Measurements from ENCODE around the gene CD300E. TPM values are rescaled to one million over a fixed set of nuclear protein-coding genes. Genes with fewer than 3 reads are reported as not detected.

Gene CD300E
- total and polyA plus RNA-seq, 2 of the 4 experiments (the other 2 are of a cell fraction), result not detected

- H2BK15ac ChIP-seq (ENCODE audit: low read depth, low read length), result no peak overlapping the region
- 25% methylated on average over 2 of the region's 4 CpGs; no CpG with 5 or more reads in 1 of the 2 experiments for WGBS, 2 experiments (ENCODE audit: extremely low coverage in 2 of 2, insufficient read length in 1 of 2)
- ATAC-seq (ENCODE audit: low read depth) (no peak), DNase-seq (no peak)
- no peak overlapping the region for H3K27ac ChIP-seq (ENCODE audit: insufficient read depth, low read length)
- no peak overlapping the region for H3K4me3 ChIP-seq (ENCODE audit: insufficient read depth, low read depth, low read length)
- no peaks in the 10 kb centered on the region for H3K27me3 ChIP-seq (ENCODE audit: control insufficient read depth, insufficient read depth, low read length)
- H3K36me3 ChIP-seq (ENCODE audit: control insufficient read depth, insufficient read depth, low read length), result no peaks in the 10 kb centered on the region
- no TSS peak for BruUV-seq (replicated peaks)
- H4K91ac ChIP-seq (ENCODE audit: insufficient read depth, low read depth, low read length), result no peak overlapping the region
- H3K79me1 ChIP-seq (ENCODE audit: low read depth in 1 of 2, low read length in 2 of 2), result no peaks in the 10 kb centered on the region
- no peaks in the 10 kb centered on the region for H4K20me1 ChIP-seq (ENCODE audit: insufficient read depth, low read length)
- dilution Hi-C loops (cut with HindIII; ENCODE audit: low sequenced_read_pairs, unreplicated experiment), result no loop called here
- no peak overlapping the region for H3K4ac ChIP-seq (ENCODE audit: low read depth, low read length)
- no peak overlapping the region for H2BK20ac ChIP-seq (ENCODE audit: low read depth, low read length)
- H3K56ac ChIP-seq (ENCODE audit: extremely low read depth, insufficient read depth, low read length), result no peak overlapping the region
- H2AFZ ChIP-seq (replicated peaks; ENCODE audit: low read length, poor library complexity), result no peak overlapping the region
- no peak overlapping the region for H2BK5ac ChIP-seq (ENCODE audit: low read depth, low read length, poor library complexity, severe bottlenecking)
- no peak overlapping the region for H4K8ac ChIP-seq (ENCODE audit: low read depth in 2 of 2, low read length in 2 of 2)
- no peak overlapping the region for H2AK9ac ChIP-seq (replicated peaks; ENCODE audit: low read depth, low read length, poor library complexity)
- ChIA-PET POLR2A (ENCODE audit: unreplicated experiment) (no interaction called here), CTCF (no interaction called here)
- intact Hi-C loops (cut with micrococcal nuclease), result no loop called here
- no peak overlapping the region for H3K18ac ChIP-seq (ENCODE audit: low read depth, low read length)
- no peak overlapping the region for H3K9ac ChIP-seq (ENCODE audit: low read depth, low read length)
- H3K23ac ChIP-seq (ENCODE audit: low read depth, low read length), result no peak overlapping the region
- TF ChIP-seq NFE2L2 (IDR thresholded peaks at IDR 0.05; ENCODE audit: low read depth, low read length) (no peak), USF2 (IDR thresholded peaks at IDR 0.05; ENCODE audit: low read depth, low read length) (no peak), CHD1 (IDR thresholded peaks at IDR 0.05; ENCODE audit: low read depth, low read length) (no peak), RFX5 (IDR thresholded peaks at IDR 0.05; ENCODE audit: low read depth, low read length) (no peak), FOS (IDR thresholded peaks at IDR 0.05; ENCODE audit: low read depth, low read length) (no peak), MAZ (IDR thresholded peaks at IDR 0.05; ENCODE audit: borderline replicate concordance, low read depth, low read length) (no peak), CTCF (conservative IDR thresholded peaks at IDR 0.05; ENCODE audit: low read depth, low read length) (no peak), BHLHE40 (IDR thresholded peaks at IDR 0.05; ENCODE audit: low read depth, low read length) (no peak), CEBPB (IDR thresholded peaks at IDR 0.05; ENCODE audit: low read depth, low read length) (no peak), MXI1 (IDR thresholded peaks at IDR 0.05; ENCODE audit: borderline replicate concordance, low read depth, low read length) (no peak), RAD21 (IDR thresholded peaks at IDR 0.05; ENCODE audit: low read length) (no peak), POLR2A (IDR thresholded peaks at IDR 0.05; ENCODE audit: low read depth, low read length) (no peak)
- H3K4me2 ChIP-seq (ENCODE audit: low read depth, low read length), result no peak overlapping the region
- no peak overlapping the region for H4K5ac ChIP-seq (ENCODE audit: low read depth, low read length)
- peaks cover 3% of the 10 kb centered on the region; the same call in 1 of the 2 replicates for H3K9me3 ChIP-seq (ENCODE audit: control insufficient read depth, insufficient read depth, low read length)
- no peaks in the 10 kb centered on the region for H3K9me1 ChIP-seq (ENCODE audit: insufficient read depth, low read length)
- no peaks in the 10 kb centered on the region for H3K4me1 ChIP-seq (ENCODE audit: control insufficient read depth, insufficient read depth, low read length)
- H2AK5ac ChIP-seq (ENCODE audit: low read depth, low read length), result no peak overlapping the region
- no peak overlapping the region for H3K14ac ChIP-seq (replicated peaks; ENCODE audit: low read depth, low read length)
- H2BK120ac ChIP-seq (ENCODE audit: low read depth, low read length), result no peak overlapping the region
- in situ Hi-C loops (cut with MboI; ENCODE audit: low sequenced_read_pairs), result no loop called here
Measured at GRCh38 chr17:74598346-74599022, 25.1 kb downstream of the CD300E start.
